Activated CD8-positive, alpha-beta memory T cell treated with anti-CD3 and anti-CD28 coated beads, Interleukin-2, amount 50 U/mL, for 1 hour (primary cell): ENCODE data around the gene PRKCSH.
"Not testable (repeated sequence)": the region's sequence is repeated elsewhere in the genome, so short reads cannot be mapped to it uniquely, and the experiment has no call there.

Source experiments
- DNase-seq: peaks from one replicate; pipeline ENCODE4 v3.0.0-alpha.2; 2020; ENCODE audit errors: extremely low read depth

Gene PRKCSH

DNA sequence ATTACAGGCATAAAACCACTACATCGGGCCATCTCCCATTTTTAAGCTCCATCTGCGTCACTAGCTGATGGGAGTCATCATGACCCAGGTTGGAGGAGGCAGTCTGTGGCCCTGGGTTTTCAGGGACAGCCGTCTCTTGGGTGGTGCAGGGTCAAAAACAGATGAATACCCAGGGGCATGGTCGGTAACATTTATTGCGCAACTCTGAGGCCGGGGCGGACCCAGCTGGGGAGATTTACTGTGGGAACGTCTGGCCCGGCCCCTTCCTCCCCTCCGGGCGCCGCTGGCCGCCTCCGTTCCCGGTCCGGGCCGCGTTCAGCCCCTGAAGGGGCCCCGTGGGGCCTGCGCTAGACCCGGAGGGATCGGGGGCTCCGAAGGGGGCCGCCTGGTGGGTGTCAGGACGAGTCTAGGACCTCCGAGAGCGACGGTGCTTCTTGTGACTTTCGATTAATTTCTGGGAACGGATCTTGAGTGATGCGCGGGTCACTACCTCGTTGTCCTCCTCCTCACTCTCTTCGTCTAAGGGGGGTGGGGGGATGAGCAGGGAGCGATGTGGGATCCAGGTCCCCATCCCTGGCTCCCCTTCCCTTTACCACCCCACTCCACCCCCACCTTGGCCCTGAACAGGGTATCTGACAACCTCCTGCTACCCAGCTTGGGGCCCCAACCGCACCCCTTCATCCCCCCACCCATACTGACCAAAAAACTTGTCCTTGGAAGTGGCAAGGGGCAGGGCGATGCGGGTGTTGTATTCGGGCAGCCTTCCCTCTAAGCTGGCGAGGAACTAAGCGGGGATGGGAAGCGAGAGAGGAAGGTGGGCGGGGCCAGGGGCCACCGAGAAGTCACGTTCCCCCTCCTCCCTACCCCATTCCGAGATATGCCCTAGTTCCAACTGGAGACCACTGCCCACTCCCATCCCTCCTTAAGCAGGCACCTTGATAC, 14.7 kb upstream of the PRKCSH start:
- DNase-seq = no peak

DNA sequence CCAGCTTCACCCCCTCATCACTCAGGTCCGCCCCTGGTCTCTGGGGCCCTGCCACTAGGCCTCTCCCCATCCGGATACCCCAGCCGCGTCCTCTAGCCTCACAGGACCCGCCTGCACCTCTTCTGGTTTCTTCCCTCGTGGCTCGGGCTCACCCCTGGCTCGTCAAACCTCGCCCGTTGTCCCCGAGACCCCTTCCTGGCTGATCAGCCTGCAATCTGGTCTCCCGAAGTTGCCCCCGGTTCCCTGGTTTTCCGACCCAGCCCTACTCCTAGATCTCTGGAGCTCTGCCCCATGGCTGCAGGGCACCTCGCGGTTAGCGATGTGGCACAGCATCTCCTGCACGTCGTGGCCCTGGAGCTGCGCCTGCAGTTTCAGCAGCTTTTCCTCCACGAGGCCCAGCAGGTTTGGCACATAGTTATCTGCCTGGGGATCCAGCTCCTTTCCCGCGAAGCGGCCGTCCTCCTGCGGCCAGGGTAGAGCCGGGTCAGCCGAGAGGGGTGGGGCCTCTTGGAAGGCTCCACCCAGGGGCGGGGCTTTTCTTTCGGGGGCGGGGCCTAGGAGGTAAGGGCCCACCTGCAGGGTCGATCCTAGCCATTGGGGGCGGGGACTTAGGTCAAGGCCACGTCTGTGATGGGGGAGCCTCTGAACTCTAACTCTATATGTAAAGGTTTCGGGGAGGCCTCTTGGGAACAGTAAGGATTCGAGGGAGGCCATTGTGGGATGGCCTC, 13.9 kb upstream of the PRKCSH start:
- no peak for DNase-seq

DNA sequence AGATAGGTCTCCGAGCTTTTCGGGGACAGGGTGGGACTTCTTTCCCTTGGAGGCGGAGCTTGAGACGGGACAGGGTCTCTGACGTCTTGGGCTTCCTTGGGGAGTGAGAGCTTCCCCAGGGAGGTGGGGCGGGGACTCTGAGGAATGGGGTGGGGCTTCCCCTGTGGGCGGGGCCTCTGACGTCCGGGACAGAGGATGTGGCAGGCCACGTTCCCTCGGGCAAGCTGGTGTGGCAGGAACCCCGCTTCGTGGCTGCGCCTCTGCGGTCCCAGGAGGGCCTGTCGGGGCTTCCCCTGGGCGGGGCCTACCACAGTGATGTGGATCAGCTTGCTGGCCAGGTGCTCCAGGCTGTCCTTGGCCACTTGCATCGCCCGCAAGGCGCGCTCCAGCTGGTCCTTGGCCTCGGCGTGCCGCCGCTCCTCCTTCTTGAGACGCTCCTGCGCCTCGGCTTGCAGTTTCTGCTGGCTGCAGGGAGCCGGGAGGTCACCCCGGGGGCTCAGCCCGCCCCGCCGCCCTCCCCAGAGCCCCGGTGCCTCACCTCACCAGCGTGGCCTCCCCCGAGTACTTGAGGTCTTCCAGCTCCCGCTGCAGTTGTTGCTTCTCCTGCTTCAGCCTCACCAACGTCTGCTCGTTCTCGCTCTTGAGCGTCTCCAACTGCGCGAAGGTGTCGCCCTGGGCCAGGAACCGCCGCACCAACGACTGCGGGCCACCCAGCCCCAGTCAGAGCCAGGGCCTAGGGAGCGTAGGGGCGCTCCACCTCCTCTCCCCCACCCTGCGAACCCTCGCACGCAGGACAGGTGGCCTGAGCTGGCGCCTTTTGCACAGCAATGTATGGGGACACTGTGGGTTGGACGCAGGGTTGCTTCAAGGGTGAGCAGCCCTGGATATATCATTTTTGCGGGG, 13.0 kb upstream of the PRKCSH start:
- DNase-seq = no peak

DNA sequence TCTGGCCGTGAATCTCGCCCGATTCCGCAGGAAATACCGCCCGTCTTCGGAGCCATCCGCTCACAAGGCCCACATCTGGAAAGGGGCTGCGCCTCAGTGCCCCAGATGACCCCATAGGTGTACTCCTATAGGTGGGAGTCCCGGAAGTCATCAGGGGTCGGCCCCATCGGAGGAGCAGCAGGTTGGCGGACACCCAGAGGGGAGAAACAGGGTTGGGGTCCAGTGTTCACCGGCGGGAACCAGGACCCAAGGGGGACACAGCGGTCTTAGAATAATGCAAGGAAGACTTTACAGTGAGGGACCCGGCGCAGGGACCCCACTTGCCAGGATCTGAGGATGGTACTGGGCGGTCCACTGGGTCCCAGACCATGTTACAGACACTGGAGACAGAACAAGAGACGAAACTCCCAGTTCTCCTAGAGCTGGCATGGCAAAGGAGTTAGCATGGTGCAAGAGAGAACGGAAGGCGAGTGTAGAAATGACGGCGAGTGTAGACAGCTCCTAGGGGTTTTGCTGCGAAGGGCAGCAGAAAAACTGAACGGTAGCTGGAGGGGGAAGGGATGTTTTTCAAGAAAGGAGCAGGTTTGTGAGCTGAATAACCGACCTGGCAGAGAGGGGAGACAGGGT, 12.2 kb upstream of the PRKCSH start:
- no peak for DNase-seq

DNA sequence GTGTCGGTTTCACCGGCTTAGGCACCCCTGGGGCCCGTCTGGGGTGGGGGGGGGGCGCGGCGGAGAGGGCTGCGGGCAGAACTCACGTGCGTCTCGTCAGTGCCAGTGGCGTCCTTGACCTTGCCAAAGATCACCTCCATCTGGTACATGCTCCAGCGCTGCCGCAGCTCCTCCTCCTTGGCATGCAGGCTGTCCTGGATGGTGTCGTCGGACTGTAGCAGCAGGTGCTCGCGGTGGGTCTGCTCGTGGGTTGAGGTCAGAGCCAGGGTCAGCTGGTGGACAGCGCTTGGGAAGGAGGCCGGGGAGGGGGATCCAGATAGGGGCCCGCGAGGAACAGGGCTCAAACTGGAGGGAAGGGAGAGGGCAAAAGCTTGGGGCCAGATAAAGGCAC, 11.6 kb upstream of the PRKCSH start:
- no peak for DNase-seq

DNA sequence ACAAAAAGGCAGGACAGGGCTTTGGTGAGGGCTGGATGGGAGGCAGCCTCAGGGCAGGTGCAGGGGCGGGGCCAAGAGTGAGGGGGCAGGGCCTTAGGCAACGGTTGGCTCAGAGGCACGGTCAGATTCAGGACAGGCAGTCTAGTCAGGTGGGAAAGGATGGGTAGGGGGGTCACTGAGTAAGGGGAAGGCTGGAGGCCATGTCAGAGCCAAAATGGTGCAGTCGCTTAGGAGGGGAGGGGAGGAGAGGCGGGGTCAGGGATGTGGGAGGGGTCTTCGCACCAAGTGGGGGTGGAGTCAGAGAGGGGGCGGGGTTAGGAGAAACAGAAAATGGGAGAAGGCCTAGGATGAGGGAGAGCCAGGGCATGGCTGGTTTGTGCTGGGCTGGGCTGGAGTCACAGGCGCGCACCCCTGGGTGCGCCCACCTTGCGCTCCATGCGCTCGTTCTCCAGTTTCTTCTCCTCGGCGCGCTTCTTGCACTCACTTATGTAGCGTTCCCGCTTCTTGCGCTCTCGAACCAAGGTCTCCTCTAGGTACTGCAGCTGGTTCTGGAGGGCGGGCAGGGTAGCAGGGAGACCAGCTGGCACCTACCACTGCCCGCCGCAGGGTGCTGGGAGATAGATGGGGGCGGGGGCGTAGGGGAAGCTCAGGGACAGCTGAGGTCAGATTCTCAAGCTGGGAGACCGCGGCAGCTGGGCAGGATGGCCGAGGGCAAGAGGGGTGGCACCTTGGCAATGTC, 9.5 kb upstream of the PRKCSH start:
- DNase-seq = no peak

DNA sequence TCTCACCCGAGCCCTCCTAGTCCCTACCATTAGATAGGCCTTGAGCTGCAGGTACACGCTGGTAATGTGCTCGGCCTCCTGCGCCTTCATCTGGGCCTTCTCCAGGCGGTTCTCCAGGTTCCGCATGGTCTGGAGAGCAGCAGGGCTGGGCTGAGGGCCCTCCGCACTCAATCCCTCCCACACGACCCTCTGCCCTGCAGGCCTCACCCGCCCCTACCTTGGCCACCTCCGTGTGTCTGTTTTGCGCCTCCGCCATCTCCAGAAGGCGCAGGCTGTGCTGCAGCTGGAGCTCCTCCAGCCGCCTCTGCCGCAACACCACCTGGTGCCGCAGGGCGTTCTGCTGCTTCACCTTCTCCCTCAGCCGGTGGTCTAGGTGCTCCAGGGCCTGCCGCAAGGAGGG, 8.8 kb upstream of the PRKCSH start:
- DNase-seq = no peak

DNA sequence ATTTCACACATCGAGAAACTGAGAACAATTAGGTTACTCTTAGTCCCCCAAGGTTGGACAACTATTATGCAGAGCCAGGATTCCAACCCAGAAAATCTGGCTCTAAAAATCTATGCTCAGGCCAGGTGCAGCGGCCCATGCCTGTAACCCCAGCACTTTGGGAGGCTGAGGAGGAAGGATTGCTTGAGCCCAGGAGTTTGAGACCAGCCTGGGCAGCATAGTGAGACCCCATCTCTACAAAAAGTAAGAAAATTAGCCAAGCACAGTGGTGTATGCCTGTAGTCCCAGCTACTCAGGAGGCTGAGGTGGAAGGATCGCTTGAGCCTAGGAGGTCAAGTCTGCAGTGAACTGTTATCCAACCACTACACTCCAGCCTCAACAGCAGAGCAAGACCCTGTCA, 1.9 kb upstream of the PRKCSH start:
- not testable (repeated sequence) for DNase-seq

DNA sequence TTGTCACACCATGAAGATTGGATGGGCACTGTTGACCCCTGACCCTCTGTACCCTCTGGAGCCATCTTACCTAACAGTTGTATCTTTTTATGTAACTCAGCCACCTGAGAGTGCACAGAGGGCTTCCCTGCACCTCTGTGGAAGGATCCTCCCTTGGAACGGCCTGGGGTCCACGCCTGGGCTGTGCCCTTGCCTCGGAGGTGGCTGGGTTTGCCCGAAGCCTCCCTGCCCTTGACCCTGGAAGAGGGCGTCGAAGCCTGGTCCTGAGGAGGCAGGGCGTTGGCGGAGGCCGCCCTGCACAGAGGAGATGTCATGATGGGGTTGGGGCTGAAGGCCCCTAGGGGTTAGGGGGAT, 755 bp upstream of the PRKCSH start:
- DNase-seq = no peak

DNA sequence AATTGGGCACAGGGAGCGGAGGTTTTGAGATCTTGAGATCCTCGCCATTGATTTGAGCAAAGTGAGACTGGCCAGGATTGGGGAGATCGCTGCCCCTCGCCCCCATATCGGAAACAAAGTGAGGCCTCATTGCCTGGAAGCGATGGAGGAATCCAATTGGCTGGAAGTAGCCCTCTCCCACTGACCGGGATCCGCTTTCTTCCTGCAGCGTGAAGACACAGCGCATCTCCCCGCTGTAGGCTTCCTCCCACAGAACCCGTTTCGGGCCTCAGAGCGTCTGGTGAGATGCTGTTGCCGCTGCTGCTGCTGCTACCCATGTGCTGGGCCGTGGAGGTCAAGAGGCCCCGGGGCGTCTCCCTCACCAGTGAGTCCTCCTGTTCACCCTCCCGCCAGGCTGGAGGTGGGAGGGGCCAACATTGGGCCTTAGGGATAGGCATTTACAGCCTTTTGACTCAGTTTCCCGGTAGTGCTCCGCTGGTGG, 438 bp downstream of the PRKCSH start:
- DNase-seq = no peak

DNA sequence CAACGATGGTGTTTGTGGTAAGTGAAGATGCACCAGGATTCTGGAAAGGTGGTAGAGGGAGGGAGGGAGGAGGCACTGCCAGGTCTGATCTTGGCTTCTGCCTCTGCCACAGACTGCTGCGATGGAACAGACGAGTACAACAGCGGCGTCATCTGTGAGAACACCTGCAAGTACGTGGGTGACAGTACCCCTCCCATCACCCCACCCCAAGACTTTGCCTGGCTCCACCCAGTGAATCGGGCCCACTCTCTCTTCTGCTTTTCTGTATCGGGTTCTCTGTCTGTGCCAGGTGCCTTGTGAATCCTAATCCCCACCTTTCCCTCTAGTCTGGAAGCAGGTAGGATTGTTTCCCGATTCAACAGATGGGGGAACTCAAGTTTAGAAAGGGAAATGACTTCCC, 2.5 kb downstream of the PRKCSH start:
- no peak for DNase-seq

DNA sequence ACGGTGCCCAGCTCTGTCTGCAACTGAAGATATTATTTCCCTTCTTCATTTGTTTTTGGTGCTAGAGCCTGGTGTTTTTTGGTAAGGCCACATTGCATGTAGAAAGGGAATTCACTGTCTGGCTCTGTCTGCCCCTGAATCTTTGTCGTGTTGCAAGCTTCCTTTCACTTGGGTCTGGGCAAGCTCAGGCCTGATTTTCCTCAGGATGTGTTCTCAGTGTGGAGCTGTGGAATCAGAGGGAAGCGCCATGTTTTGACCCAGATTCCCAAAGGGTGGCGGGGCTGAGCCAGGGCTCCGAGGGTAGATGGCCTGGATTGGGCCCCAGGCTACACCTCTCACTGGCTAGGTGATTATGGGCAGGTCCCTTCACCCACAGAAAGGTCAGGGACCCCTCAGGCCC, 8.6 kb downstream of the PRKCSH start:
- DNase-seq = no peak

DNA sequence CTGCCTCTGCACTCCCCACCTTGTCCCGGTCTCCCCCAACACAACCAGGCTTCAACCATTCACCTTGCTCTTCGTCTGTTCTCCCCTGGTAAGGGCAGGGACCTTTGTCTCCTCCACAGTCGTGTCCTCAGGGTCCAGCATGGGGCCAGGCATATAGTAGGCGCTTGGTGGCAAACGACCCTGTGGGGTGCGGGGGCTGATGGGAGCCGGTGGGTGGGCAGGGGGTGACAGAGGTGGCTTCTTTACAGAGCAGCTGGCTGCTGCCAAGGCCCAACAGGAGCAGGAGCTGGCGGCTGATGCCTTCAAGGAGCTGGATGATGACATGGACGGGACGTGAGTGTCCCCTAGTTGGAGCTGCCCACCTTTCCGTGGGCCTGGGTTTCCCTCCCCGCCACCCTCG, 9.7 kb downstream of the PRKCSH start:
- DNase-seq = no peak

DNA sequence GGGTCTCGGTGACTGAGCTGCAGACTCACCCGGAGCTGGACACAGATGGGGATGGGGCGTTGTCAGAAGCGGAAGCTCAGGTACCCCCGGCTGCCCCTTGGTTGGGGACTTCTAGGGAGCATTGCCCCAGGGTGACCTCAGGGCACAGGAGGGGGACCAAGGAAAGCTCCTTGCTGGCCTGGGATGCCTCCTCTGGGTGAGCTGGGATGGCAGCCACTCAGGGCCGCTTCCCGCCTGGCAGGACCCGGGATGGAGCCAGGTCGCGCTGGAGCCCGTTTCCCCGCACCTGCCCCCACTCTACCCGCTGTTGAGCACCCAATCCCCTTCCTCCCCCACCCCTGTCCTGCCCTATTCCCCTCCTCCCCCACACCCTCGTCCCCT, 10.8 kb downstream of the PRKCSH start:
- no peak for DNase-seq

DNA sequence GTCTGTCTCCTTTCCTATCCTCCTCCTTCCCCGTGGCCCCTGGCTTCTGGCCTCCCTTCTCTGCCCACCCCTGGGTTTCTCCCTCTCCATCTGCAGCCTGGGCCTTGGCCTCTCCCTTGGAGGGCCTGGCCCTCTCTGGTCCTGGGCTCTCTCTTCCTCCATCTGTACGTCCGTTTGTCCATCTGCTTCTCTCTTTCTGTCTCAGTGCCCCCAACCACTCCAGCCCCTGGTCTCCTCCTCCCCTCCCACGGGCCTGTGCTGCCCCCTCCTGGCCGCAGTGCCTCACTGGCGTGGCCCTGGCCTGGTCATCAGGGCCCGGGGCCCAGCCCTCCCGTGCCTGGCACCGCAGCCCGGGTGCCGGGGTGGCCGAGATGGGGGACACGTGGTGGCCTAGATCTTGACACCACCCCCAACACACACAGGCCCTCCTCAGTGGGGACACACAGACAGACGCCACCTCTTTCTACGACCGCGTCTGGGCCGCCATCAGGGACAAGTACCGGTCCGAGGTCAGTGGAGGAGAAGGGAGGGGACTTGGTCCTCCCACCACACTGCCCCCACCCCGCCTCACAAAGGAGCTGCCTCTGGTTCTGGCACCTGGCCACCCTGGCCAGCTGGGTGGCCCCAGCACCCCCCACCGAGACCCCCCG, 11.3 kb downstream of the PRKCSH start:
- no peak for DNase-seq

DNA sequence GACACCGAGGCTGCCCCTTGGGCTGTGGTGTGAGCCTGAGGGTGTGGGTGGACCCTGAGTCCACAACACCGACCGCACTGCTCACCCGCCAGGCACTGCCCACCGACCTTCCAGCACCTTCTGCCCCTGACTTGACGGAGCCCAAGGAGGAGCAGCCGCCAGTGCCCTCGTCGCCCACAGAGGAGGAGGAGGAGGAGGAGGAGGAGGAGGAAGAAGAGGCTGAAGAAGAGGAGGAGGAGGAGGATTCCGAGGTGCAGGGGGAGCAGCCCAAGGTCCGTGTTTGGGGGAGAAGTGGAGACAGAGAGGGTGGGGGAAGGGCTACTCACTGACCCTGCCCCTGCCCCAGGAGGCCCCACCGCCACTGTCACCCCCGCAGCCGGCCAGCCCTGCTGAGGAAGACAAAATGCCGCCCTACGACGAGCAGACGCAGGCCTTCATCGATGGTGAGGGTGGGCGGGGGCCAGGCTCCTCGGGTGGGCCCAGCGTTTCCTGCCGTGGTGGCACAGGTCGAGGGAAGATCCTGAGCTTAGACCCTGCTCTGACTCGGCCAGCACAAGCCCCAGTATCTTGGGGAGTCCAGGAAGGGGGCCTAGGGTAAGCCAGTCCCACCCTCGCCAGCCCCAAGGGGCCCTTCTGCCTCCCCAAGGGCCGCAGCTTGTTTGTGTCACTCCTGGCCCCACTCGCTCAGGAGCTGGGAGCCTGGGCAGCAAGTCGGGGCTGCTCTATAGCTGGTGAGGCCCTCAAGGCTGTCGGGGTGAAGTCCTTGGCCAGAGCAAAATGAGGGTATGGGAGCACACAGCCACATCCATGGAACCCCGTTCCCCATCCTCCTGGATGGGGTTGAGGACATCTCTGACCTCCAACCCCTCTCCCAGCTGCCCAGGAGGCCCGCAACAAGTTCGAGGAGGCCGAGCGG, 12.2 kb downstream of the PRKCSH start:
- no peak for DNase-seq

DNA sequence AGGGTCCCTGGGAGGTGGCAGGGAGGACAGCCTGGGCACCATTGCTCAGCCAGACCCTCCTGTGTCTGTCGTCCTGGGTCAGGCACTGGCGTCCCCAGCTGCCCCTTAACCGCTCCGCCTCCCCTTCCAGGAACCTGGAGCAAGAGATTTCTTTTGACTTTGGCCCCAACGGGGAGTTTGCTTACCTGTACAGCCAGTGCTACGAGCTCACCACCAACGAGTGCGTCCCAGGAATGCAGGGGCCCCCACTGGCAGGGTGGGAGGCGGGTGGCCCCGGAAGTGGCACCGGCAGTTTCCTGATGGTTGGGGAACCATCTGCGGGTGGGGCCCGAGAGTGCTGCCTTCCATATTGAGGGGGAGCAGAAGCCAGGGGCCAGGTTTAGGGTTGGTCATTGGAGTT, 13.0 kb downstream of the PRKCSH start:
- no peak for DNase-seq

DNA sequence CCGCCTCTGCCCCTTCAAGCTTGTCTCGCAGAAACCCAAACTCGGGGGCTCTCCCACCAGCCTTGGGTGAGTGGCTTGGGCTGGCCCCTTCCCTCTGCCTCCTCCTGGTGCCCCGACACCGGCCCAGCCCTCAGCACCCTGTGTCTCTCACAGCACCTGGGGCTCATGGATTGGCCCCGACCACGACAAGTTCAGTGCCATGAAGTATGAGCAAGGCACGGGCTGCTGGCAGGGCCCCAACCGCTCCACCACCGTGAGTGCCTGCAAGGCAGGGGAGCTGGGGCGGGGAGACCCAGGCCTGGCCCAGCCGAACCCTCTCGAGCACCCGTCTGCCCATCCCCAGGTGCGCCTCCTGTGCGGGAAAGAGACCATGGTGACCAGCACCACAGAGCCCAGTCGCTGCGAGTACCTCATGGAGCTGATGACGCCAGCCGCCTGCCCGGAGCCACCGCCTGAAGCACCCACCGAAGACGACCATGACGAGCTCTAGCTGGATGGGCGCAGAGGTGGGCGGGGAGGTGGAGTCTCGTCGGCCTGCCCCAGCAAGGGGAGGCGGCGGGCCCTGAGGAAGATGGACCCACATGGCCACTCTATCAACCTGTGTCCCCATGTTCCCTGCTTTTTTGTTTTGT, 13.6 kb downstream of the PRKCSH start:
- no peak for DNase-seq
